ENCODE data around the gene HDHD5.

The HDHD5 gene

DNA sequence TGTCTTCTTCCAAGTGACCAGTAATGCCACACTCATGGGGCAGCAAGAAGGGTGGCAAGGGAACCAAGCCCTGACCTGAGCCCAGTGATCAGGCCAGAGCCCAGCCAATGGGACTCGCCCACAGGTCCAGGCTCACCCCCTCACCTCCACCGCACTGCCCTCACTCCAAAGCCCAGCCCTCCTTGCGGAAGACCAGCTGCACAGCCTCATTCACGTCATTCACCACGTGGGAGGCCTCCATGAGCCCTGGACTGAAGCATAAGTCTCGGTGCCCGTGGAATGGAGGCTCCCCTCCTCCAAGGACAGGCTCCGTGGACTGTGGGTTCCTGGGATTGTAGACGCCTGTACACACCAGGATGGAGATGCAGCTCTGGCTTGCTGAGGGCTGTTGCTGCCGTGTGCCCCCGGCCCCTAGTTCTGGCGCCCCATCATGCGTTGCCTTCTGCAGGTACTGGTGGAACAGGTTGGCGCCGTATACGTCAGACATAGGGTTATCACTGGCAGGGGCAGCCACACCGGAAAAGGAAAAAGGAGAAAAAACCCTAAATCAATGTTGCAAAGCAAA lies 21.1 kb downstream of the HDHD5 start:
- DNase-seq (ENCODE audit: low spot score) = no peak
- TF ChIP-seq CTCF (IDR thresholded peaks at IDR 0.05; ENCODE audit: extremely low read depth, insufficient read depth, missing control alignments) = no peak
- in situ Hi-C loops (cut with MboI; ENCODE audit: low pct_unique_long_range_greater_than_20kb, low sequenced_read_pairs, unreplicated experiment) = no loop called here

DNA sequence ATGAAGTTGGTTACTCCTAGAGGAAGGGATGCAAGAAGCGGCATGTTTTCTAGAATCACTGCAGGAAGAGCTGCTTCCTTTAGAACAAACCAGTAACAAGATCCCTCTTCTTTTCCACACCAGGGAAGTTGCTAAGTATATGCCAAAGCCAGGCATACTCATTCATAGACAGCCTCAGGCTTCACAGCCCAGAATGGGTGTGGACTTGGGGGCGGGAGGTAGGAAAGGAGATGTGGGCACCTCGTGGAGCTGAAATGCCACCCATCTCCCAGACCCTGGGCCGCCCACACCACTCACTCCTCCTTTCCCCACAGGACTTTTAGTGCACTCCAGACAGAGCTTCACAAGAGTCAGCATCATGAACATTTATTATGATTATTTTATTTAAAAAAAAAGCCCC lies 21.9 kb downstream of the HDHD5 start:
- in situ Hi-C loops (cut with MboI; ENCODE audit: low pct_unique_long_range_greater_than_20kb, low sequenced_read_pairs, unreplicated experiment) = no loop called here
- TF ChIP-seq CTCF (IDR thresholded peaks at IDR 0.05; ENCODE audit: extremely low read depth, insufficient read depth, missing control alignments) = no peak
- DNase-seq (ENCODE audit: low spot score) = no peak

- in situ Hi-C loops (cut with MboI; ENCODE audit: low pct_unique_long_range_greater_than_20kb, low sequenced_read_pairs, unreplicated experiment) = no loop called here
- no peak for TF ChIP-seq CTCF (IDR thresholded peaks at IDR 0.05; ENCODE audit: extremely low read depth, insufficient read depth, missing control alignments)
- no peak for DNase-seq (ENCODE audit: low spot score)
Observed at GRCh38 chr22:17135153-17135760, 23.8 kb downstream of the HDHD5 start.

GRCh38 chr22:17133137-17133536 lies 25.9 kb downstream of the HDHD5 start:
- DNase-seq (ENCODE audit: low spot score) = no peak
- in situ Hi-C loops (cut with MboI; ENCODE audit: low pct_unique_long_range_greater_than_20kb, low sequenced_read_pairs, unreplicated experiment) = no loop called here
- TF ChIP-seq CTCF (IDR thresholded peaks at IDR 0.05; ENCODE audit: extremely low read depth, insufficient read depth, missing control alignments) = no peak

- no peak for DNase-seq (ENCODE audit: low spot score)
- in situ Hi-C loops (cut with MboI; ENCODE audit: low pct_unique_long_range_greater_than_20kb, low sequenced_read_pairs, unreplicated experiment) = no loop called here
Observed at GRCh38 chr22:17132112-17132511, 27.0 kb downstream of the HDHD5 start.

DNA sequence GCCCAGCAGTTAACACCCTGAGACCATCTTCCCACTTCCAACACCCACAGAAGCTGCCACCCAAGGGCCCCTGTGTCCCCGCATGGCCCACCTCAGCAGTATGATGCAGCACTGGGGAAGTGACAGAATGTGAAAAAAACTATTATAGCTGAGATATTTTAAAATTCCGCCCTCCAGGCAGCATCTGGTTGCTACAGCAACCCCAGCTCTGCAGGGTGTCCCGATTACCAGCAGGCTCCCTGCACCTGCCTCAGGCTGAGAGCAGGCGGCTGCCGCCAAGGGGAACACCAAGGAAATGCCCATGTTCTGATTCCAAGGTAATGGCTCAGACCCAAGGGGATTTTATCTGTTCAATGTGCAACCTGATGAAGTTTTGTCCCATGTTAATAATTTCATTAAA lies 27.4 kb downstream of the HDHD5 start:
- no peak for TF ChIP-seq CTCF (IDR thresholded peaks at IDR 0.05; ENCODE audit: extremely low read depth, insufficient read depth, missing control alignments)
- DNase-seq (ENCODE audit: low spot score) = no peak
- in situ Hi-C loops (cut with MboI; ENCODE audit: low pct_unique_long_range_greater_than_20kb, low sequenced_read_pairs, unreplicated experiment) = no loop called here

More at GRCh38 chr22:17132112-17132511, 27.0 kb downstream of the HDHD5 start:
- no peak for TF ChIP-seq CTCF (IDR thresholded peaks at IDR 0.05; ENCODE audit: extremely low read depth, insufficient read depth, missing control alignments)
